GM06990 (cell line): Measurements from ENCODE around the gene TMEM59L.

Experiments
- DNase-seq: peaks from one replicate; pipeline ENCODE4 v3.0.0-alpha.2; 2011; ENCODE audit not compliant: insufficient read length; ENCODE audit errors: extremely low read depth
- H3K27me3 ChIP-seq: replicated peaks from 2 replicates; pipeline ENCODE4 v1.6.0; 2011; ENCODE audit warnings: low read length; ENCODE audit not compliant: control insufficient read depth, insufficient read depth
- H3K36me3 ChIP-seq: 2 replicates; pipeline ENCODE4 v1.5.1; 2011; ENCODE audit warnings: low read length; ENCODE audit not compliant: control insufficient read depth, insufficient read depth
- H3K4me3 ChIP-seq: replicated peaks from 2 replicates; pipeline ENCODE4 v1.5.1; 2011; ENCODE audit warnings: low read depth, mild to moderate bottlenecking, control low read depth, low read length
- CTCF ChIP-seq: IDR thresholded peaks from 2 replicates; pipeline ENCODE4 v1.5.1; 2011; ENCODE audit warnings: low read length, control low read depth, mild to moderate bottlenecking, inconsistent platforms; ENCODE audit not compliant: insufficient read depth, poor library complexity, severe bottlenecking

The TMEM59L gene

DNA sequence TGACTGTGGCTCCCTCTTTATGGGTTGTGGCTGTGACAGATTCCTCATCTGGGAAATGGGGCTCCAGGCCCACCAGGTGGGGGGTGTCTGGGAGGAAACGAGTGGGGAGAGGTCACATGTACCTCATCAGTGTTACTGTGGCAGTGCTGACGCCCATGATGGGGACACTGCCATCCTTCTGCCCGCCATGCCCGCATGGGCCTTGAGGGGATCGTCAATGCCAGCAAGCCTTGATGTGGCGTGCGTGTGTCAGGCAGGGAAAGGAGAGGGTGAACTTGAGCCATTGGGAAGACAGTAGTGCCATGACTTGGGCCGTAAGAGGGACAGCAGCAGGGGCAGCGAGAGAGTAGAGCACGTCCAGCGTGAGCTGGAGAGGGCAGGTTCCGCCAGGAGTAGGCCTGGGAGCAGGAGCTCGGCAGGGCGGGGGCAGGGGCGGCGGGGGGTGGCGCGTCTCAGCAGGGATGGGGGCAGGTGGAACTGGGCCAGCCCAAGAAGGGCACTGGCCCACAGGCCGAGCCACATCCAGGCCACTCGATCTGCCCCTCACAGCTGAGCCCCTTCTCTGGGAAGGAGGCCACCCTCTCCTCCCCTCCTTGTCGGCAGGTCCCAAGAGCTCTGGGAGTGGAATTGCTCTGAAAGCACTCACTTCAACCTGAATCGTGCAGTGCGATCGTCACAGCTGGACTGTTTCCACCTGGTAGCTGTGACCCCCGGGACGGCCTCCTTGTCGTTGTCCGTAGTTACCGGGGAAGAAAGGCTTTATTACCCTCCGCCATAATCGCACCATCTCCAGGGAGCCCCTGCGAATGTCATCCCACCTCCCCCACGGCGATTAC is 34.1 kb downstream of the TMEM59L start:
- no peak overlapping the region for H3K4me3 ChIP-seq
- TF ChIP-seq CTCF: no peak
- DNase-seq: no peak
- no peaks in the 10 kb centered on the region for H3K27me3 ChIP-seq
- H3K36me3 ChIP-seq: peaks cover 2% of the 10 kb centered on the region

DNA sequence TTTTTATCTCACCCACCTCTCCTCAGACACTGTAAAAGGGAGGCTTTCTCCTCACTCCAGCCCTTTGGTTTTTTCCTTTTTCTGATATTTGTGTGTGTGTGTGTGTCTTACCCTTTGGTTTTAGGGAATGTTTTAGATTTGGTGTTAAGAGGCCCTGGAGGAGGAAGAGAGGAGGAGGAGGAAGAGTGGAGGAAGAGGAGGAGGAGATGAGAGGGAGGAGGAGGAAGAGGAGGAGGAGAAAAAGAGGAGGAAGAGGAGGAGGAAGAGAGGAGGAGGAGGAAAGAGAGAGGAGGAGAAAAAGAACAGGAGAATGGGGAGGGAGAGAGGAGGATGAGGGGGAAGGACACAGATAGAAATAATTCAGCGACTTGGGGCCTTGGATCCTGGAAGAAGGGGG is 34.7 kb downstream of the TMEM59L start:
- no peak for TF ChIP-seq CTCF
- no peak for DNase-seq

GRCh38 chr19:18647807-18648206 is 35.1 kb downstream of the TMEM59L start:
- Histone ChIP-seq H3K4me3 (no peak overlapping the region), H3K36me3 (peaks cover 2% of the 10 kb centered on the region), H3K27me3 (no peaks in the 10 kb centered on the region)
- DNase-seq: no peak
- no peak for TF ChIP-seq CTCF

More for the DNA sequence above, 34.7 kb downstream of the TMEM59L start:
- Histone ChIP-seq H3K27me3 (no peaks in the 10 kb centered on the region), H3K4me3 (no peak overlapping the region), H3K36me3 (peaks cover 2% of the 10 kb centered on the region)

DNA sequence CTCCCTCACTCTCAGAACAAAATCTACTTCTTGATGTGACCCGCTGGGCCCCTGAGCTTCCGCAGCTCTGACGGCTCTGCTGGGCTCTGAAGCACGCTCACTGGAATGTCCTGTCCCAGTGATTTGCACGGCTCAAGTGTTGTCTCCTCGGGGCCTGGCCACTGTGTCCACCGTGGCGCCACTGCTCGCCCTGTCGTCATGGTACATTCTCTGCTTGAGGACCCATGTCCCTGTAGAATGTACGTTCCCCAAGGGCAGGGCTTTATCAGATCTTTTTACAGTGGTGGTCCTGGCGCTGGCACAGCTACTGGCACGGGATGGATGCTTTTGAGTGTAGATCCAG is 36.3 kb downstream of the TMEM59L start:
- no peak for DNase-seq
- peaks cover 2% of the 10 kb centered on the region for H3K36me3 ChIP-seq
- H3K4me3 ChIP-seq: no peak overlapping the region
- no peak for TF ChIP-seq CTCF
- H3K27me3 ChIP-seq: no peaks in the 10 kb centered on the region

DNA sequence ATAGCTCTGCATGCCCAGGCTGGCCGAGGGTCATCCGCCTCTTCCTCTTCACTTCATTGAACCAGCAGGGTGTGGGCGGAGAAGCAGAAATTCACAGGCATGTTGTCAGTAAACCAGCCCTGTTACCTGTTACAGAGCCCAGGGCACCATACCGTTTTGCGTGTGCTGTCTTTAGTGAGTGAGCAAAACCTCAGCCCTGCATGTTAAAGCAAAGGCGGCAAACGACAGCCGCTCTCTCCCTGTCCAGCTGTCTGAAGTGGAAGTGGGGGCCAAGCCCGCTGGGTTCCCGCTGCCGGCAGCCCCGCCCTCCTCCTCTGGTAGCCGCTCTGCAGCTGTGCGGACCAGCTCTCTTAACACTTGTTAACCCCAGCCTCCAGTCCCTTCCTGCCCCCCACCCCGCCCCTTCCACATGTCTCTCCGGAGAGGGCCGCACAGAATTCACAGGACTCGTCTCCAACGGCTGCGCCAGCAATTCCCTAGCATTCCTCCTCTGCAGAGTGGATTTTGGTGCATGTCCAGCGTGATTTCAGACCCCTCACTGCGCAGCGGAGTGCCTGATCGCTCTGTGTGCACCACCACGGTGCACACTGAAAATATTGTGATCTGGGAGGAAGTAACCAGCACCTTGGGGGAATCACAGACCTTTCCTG is 36.8 kb downstream of the TMEM59L start:
- Histone ChIP-seq H3K4me3 (no peak overlapping the region), H3K36me3 (peaks cover 2% of the 10 kb centered on the region), H3K27me3 (no peaks in the 10 kb centered on the region)
- DNase-seq: no peak
- no peak for TF ChIP-seq CTCF

GRCh38 chr19:18650021-18650390 is 37.3 kb downstream of the TMEM59L start:
- H3K36me3 ChIP-seq: peaks cover 2% of the 10 kb centered on the region
- H3K4me3 ChIP-seq: no peak overlapping the region
- no peak for DNase-seq
- no peaks in the 10 kb centered on the region for H3K27me3 ChIP-seq
- TF ChIP-seq CTCF: no peak
